IMR-90 (cell line): ENCODE results near the gene C22orf39. TPM values are rescaled to one million over a fixed set of nuclear protein-coding genes. Genes with fewer than 3 reads are reported as not detected.

Experiments used
- ATAC-seq: fragments of 200-7000 bp; cut with Tn5 transposase; 2 replicates; pipeline ENCODE4 v1.9.1; 2020; ENCODE audit warnings: low read depth, mild to moderate bottlenecking, moderate library complexity
- BruUV-seq: library from RNA; stranded (reverse); fragments of 400-500 nt; replicated peaks from 2 replicates; lab custom pipeline; 2021; lab: Mats Ljungman, UMichigan
- CTCF ChIA-PET: fragments of 300-600 bp; formaldehyde crosslinking; extraction: SDS; loops from one replicate; lab custom pipeline; 2021; ENCODE audit warnings: antibody characterized with exemption; lab: Yijun Ruan, JAX
- POLR2A ChIA-PET: fragments of 300-600 bp; sonication (Branson Sonifier 250); formaldehyde crosslinking; loops from one replicate; lab custom pipeline; 2022; ENCODE audit warnings: antibody characterized with exemption; ENCODE audit not compliant: unreplicated experiment; lab: Charles Lee
- DNase-seq: peaks from one replicate; pipeline ENCODE4 v3.0.0; 2013
- H2AFZ ChIP-seq: replicated peaks from 2 replicates; pipeline ENCODE3; 2013; ENCODE audit warnings: low read length, mild to moderate bottlenecking; ENCODE audit not compliant: poor library complexity
- H2AK5ac ChIP-seq: 2 replicates; pipeline ENCODE4 v1.6.1; 2013; ENCODE audit warnings: low read depth, low read length, inconsistent platforms
- H2AK9ac ChIP-seq: replicated peaks from 2 replicates; pipeline ENCODE3; 2013; ENCODE audit warnings: mild to moderate bottlenecking, low read depth, low read length, moderate library complexity; ENCODE audit not compliant: poor library complexity
- H2BK120ac ChIP-seq: 2 replicates; pipeline ENCODE4 v1.6.1; 2013; ENCODE audit warnings: low read depth, low read length, inconsistent platforms
- H2BK15ac ChIP-seq: 3 replicates; pipeline ENCODE4 v1.6.1; 2013; ENCODE audit warnings: low read depth, low read length, inconsistent platforms
- H2BK20ac ChIP-seq: 2 replicates; pipeline ENCODE4 v1.6.1; 2013; ENCODE audit warnings: low read depth, mild to moderate bottlenecking, inconsistent platforms, low read length, moderate library complexity
- H2BK5ac ChIP-seq: 2 replicates; pipeline ENCODE4 v1.6.1; 2013; ENCODE audit warnings: mild to moderate bottlenecking, low read depth, low read length, inconsistent platforms; ENCODE audit not compliant: poor library complexity, severe bottlenecking
- H3K14ac ChIP-seq: replicated peaks from 2 replicates; pipeline ENCODE4 v1.6.1; 2013; ENCODE audit warnings: low read depth, low read length, inconsistent platforms
- H3K18ac ChIP-seq: 2 replicates; pipeline ENCODE4 v1.6.1; 2013; ENCODE audit warnings: low read depth, low read length, control low read depth
- H3K23ac ChIP-seq: 2 replicates; pipeline ENCODE4 v1.6.1; 2013; ENCODE audit warnings: low read depth, low read length, inconsistent platforms
- H3K27ac ChIP-seq: 2 replicates; pipeline ENCODE4 v1.5.1; 2013; ENCODE audit warnings: mild to moderate bottlenecking, control low read depth, low read length; ENCODE audit not compliant: insufficient read depth
- H3K27me3 ChIP-seq: 2 replicates; pipeline ENCODE4 v1.6.1; 2013; ENCODE audit warnings: low read length; ENCODE audit not compliant: control insufficient read depth, insufficient read depth
- H3K36me3 ChIP-seq: 2 replicates; pipeline ENCODE4 v1.6.1; 2013; ENCODE audit warnings: low read length, mixed read lengths; ENCODE audit not compliant: control insufficient read depth, insufficient read depth
- H3K4ac ChIP-seq: 2 replicates; pipeline ENCODE4 v1.6.1; 2013; ENCODE audit warnings: low read depth, low read length, inconsistent platforms
- H3K4me1 ChIP-seq: 2 replicates; pipeline ENCODE4 v1.6.1; 2013; ENCODE audit warnings: low read length, mixed read lengths; ENCODE audit not compliant: control insufficient read depth, insufficient read depth
- H3K4me2 ChIP-seq: 2 replicates; pipeline ENCODE4 v1.6.1; 2013; ENCODE audit warnings: low read depth, mild to moderate bottlenecking, control low read depth, low read length, moderate library complexity
- H3K4me3 ChIP-seq: 2 replicates; pipeline ENCODE4 v1.5.1; 2013; ENCODE audit warnings: low read depth, mild to moderate bottlenecking, control low read depth, low read length, moderate library complexity; ENCODE audit not compliant: insufficient read depth
- H3K56ac ChIP-seq: 2 replicates; pipeline ENCODE4 v1.6.1; 2013; ENCODE audit warnings: low read length, inconsistent platforms; ENCODE audit not compliant: insufficient read depth; ENCODE audit errors: extremely low read depth
- H3K79me1 ChIP-seq, 2 experiments: 2 replicates each; pipeline ENCODE4 v1.6.1; 2013; ENCODE audit warnings: low read length in 2 of 2, inconsistent platforms in 1 of 2, low read depth in 1 of 2
- H3K9ac ChIP-seq: 2 replicates; pipeline ENCODE4 v1.6.1; 2013; ENCODE audit warnings: low read depth, low read length, control low read depth
- H3K9me1 ChIP-seq: 2 replicates; pipeline ENCODE4 v1.6.1; 2013; ENCODE audit warnings: low read length, inconsistent platforms; ENCODE audit not compliant: insufficient read depth
- H3K9me3 ChIP-seq: 2 replicates; pipeline ENCODE4 v1.6.1; 2013; ENCODE audit warnings: low read length; ENCODE audit not compliant: control insufficient read depth, insufficient read depth
- H4K20me1 ChIP-seq: 2 replicates; pipeline ENCODE4 v1.6.1; 2013; ENCODE audit warnings: low read length, inconsistent platforms; ENCODE audit not compliant: insufficient read depth
- H4K5ac ChIP-seq: 2 replicates; pipeline ENCODE4 v1.6.1; 2013; ENCODE audit warnings: mild to moderate bottlenecking, low read depth, low read length, control low read depth
- H4K8ac ChIP-seq, 2 experiments: 2 replicates each; pipeline ENCODE4 v1.6.1; 2013; ENCODE audit warnings: low read depth in 2 of 2, low read length in 2 of 2, control low read depth in 1 of 2, inconsistent platforms in 1 of 2
- H4K91ac ChIP-seq: 2 replicates; pipeline ENCODE4 v1.6.1; 2013; ENCODE audit warnings: low read depth, low read length, inconsistent platforms; ENCODE audit not compliant: insufficient read depth
- MAZ ChIP-seq: IDR thresholded peaks from 2 replicates; pipeline ENCODE4 v1.6.1; 2012; ENCODE audit warnings: low read depth, mild to moderate bottlenecking, low read length, improper control_type of control experiment, moderate library complexity, borderline replicate concordance
- WGBS, 2 experiments: methylation state at CpG; one replicate each; pipeline versions ENCODE4 v1.1.5 to v1.1.7; 2013; ENCODE audit warnings: missing lambda C conversion rate in 2 of 2; ENCODE audit not compliant: insufficient read length in 1 of 2; ENCODE audit errors: extremely low coverage in 2 of 2; 5-methylcytosine and 5-hydroxymethylcytosine counted together
- dilution Hi-C: fragments of 300-500 bp; cut with HindIII; formaldehyde crosslinking; loops from one replicate; pipeline ENCODE4 v1.14.3; 2018; ENCODE audit warnings: low sequenced_read_pairs; ENCODE audit not compliant: unreplicated experiment
- in situ Hi-C: fragments of 300-500 bp; cut with MboI; formaldehyde crosslinking; loops from 3 replicates; pipeline ENCODE4 v1.14.3; 2019; ENCODE audit warnings: low sequenced_read_pairs, inconsistent platforms, mixed read lengths
- intact Hi-C: fragments of 100-400 bp; cut with micrococcal nuclease; formaldehyde crosslinking; loops from 2 replicates; pipeline ENCODE4 v1.10.0; 2022
- polyA plus RNA-seq, 3 experiments: library from polyadenylated mRNA; depleted of rRNA; stranded (reverse); fragments of >200 nt; gene quantifications; 2 replicates each; pipeline ENCODE4 v1.2.3, GENCODE V29; 2012; ENCODE audit warnings: low replicate concordance in 1 of 3
- total RNA-seq: library from RNA; depleted of rRNA; stranded (reverse); fragments of >200 nt; gene quantifications from 2 replicates; pipeline ENCODE4 v1.2.3, GENCODE V29; 2012

C22orf39 gene
- total and polyA plus RNA-seq, 2 of the 4 experiments (the other 2 are of a cell fraction): 8.2 to 8.9 TPM

GRCh38 chr22:19442166-19442565 lies 5.3 kb downstream of the C22orf39 start:
- H3K4me2 ChIP-seq: no peak overlapping the region
- H3K14ac ChIP-seq: no peak overlapping the region
- in situ Hi-C loops: loop anchor here (10.0 kb wide), 1 partner anchor 57 kb away; no protein-coding TSS in a partner anchor
- H2AK9ac ChIP-seq: no peak overlapping the region
- dilution Hi-C loops: no loop called here
- H4K91ac ChIP-seq: no peak overlapping the region
- ATAC-seq (no peak), DNase-seq (no peak)
- peaks cover 4% of the 10 kb centered on the region for H3K4me1 ChIP-seq
- POLR2A ChIA-PET: no interaction called here
- H3K18ac ChIP-seq: no peak overlapping the region
- no peak overlapping the region for H3K23ac ChIP-seq
- no peaks in the 10 kb centered on the region for H3K27me3 ChIP-seq
- no TSS peak for BruUV-seq
- no peak overlapping the region for H2BK20ac ChIP-seq
- peaks cover 17% of the 10 kb centered on the region for H3K36me3 ChIP-seq
- H4K8ac ChIP-seq: no peak overlapping the region
- H2AFZ ChIP-seq: no peak overlapping the region
- no peak for TF ChIP-seq MAZ
- H3K56ac ChIP-seq: no peak overlapping the region
- no peak overlapping the region for H2AK5ac ChIP-seq
- peaks cover 39 to 59% of the 10 kb centered on the region in 2 experiments for H3K79me1 ChIP-seq
- intact Hi-C loops: no loop called here
- CTCF ChIA-PET: no interaction called here
- H3K9ac ChIP-seq: no peak overlapping the region
- H3K4ac ChIP-seq: no peak overlapping the region
- H2BK15ac ChIP-seq: no peak overlapping the region
- H3K27ac ChIP-seq: no peak overlapping the region
- peaks cover 20% of the 10 kb centered on the region for H4K20me1 ChIP-seq
- H2BK5ac ChIP-seq: no peak overlapping the region
- no peak overlapping the region for H3K4me3 ChIP-seq
- no peak overlapping the region for H2BK120ac ChIP-seq
- H3K9me1 ChIP-seq: peaks cover 9% of the 10 kb centered on the region; the same call in 1 of the 2 replicates
- no peak overlapping the region for H4K5ac ChIP-seq
- WGBS, 2 experiments: 100% methylated on average over 1 of the region's 2 CpGs; no CpG with 5 or more reads in 1 of the 2 experiments
- H3K9me3 ChIP-seq: no peaks in the 10 kb centered on the region
